Hepatocyte (in vitro differentiated cells): ENCODE measurements around the gene UBXN11.

ENCODE experiments used
- EZH2 ChIP-seq: fragments of 200-600 bp; sonication (generic); IDR thresholded peaks from 2 replicates; pipeline ENCODE4 v1.6.1; 2016; ENCODE audit warnings: antibody characterized with exemption, mild to moderate bottlenecking, borderline replicate concordance
- EZH2phosphoT487 ChIP-seq: fragments of 200-600 bp; sonication (generic); IDR thresholded peaks from one replicate; pipeline ENCODE4 v1.6.1; 2018; ENCODE audit warnings: antibody characterized with exemption, mild to moderate bottlenecking, low read depth, moderate library complexity; ENCODE audit not compliant: unreplicated experiment, severe bottlenecking
- TF ChIP-seq, protein P1 (sequence below): fragments of 200-600 bp; sonication (generic); IDR thresholded peaks from 2 replicates; pipeline ENCODE4 v1.5.1; 2016; ENCODE audit warnings: antibody characterized with exemption, mild to moderate bottlenecking; ENCODE audit not compliant: poor library complexity

- TF ChIP-seq, protein P1, sequence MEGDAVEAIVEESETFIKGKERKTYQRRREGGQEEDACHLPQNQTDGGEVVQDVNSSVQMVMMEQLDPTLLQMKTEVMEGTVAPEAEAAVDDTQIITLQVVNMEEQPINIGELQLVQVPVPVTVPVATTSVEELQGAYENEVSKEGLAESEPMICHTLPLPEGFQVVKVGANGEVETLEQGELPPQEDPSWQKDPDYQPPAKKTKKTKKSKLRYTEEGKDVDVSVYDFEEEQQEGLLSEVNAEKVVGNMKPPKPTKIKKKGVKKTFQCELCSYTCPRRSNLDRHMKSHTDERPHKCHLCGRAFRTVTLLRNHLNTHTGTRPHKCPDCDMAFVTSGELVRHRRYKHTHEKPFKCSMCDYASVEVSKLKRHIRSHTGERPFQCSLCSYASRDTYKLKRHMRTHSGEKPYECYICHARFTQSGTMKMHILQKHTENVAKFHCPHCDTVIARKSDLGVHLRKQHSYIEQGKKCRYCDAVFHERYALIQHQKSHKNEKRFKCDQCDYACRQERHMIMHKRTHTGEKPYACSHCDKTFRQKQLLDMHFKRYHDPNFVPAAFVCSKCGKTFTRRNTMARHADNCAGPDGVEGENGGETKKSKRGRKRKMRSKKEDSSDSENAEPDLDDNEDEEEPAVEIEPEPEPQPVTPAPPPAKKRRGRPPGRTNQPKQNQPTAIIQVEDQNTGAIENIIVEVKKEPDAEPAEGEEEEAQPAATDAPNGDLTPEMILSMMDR, result no peak
- TF ChIP-seq EZH2 (no peak), EZH2phosphoT487 (no peak)
These were observed 12.1 kb upstream of the UBXN11 start for GRCh38 chr1:26318338-26319064.
